Left lung (tissue), 14 donors: Measurements from ENCODE around the gene PDPN. TPM values are rescaled to one million over a fixed set of nuclear protein-coding genes. Genes with fewer than 3 reads are reported as not detected.

Experiments used
- ATAC-seq: fragments of 200-7000 bp; cut with Tn5 transposase; one replicate; pipeline ENCODE4 v1.9.1; 2020; ENCODE audit warnings: moderate library complexity
- DNase-seq, 4 donors: peaks; one replicate each; pipeline ENCODE4 v3.0.0-alpha.2; 2013 to 2020
- H3K27ac ChIP-seq, 2 donors: fragments of 200-600 bp; sonication (generic) in 1 of 2; one replicate each; pipeline versions ENCODE4 v1.5.0 to v1.8.0; 2020 to 2021
- H3K27me3 ChIP-seq, 2 donors: fragments of 200-600 bp; sonication (generic) in 1 of 2; one replicate each; pipeline versions ENCODE4 v1.5.0 to v1.8.0; 2020 to 2021
- H3K36me3 ChIP-seq, 2 donors: fragments of 200-600 bp; sonication (generic) in 1 of 2; one replicate each; pipeline versions ENCODE4 v1.5.0 to v1.8.0; 2020 to 2021
- H3K4me1 ChIP-seq, 2 donors: fragments of 200-600 bp; one replicate each; pipeline ENCODE4 v1.8.0; 2021
- H3K4me3 ChIP-seq, 2 donors: fragments of 200-600 bp; sonication (generic) in 1 of 2; one replicate each; pipeline versions ENCODE4 v1.5.0 to v1.8.0; 2020 to 2021; ENCODE audit warnings: mild to moderate bottlenecking in 1 of 2
- H3K9me3 ChIP-seq, 2 donors: fragments of 200-600 bp; sonication (generic) in 1 of 2; one replicate each; pipeline versions ENCODE4 v1.5.0 to v1.8.0; 2020 to 2021
- CTCF ChIP-seq, 2 donors: fragments of 200-600 bp; sonication (generic) in 1 of 2; IDR thresholded peaks; one replicate each; pipeline versions ENCODE4 v1.5.0 to v1.8.0; 2021; ENCODE audit warnings: antibody characterized with exemption in 2 of 2
- intact Hi-C, 2 donors: fragments of 100-400 bp; cut with DNase I; formaldehyde crosslinking; loops; one replicate each; pipeline versions ENCODE4 v1.11.2 to v1.14.2; 2022
- long read RNA-seq, 12 donors: library from polyadenylated mRNA in 2 of 12; unstranded in 2 of 12; transcript quantifications; one replicate each; pipeline ENCODE4 v2.0.0 and lab custom pipeline, GENCODE V29; 2019 to 2026
- polyA plus RNA-seq, 6 donors: library from polyadenylated mRNA; unstranded; fragments of 120-200 nt; gene quantifications; one replicate each; pipeline ENCODE4 v1.2.1, GENCODE V29; 2013; ENCODE audit not compliant: insufficient read length in 6 of 6
- total RNA-seq, 2 donors: library from RNA; stranded (reverse); fragmentation: NEBNext Ultra II Directional; extraction: Animal tissue kit (Norgen Biotek cat#: 25700); gene quantifications; one replicate each; pipeline ENCODE4 v1.2.1, GENCODE V29; 2021
- donor health status: DM: no; HTN: yes; CAD: no.
- donor health status: DM: no; HTN: no; CAD: no.

The PDPN gene
- total RNA-seq (10 to 100 TPM; 23.6 to 37.5 TPM), polyA plus RNA-seq (10 to 100 TPM; 37.5 to 57.6 (median 52.6) TPM)
- long read RNA-seq, donor 1, transcript PDPN-202 (6 exons, 2,801 nt) = major isoform, 21 of 42 reads
- long read RNA-seq, donor 1, transcript PDPN-201 (6 exons, 3,104 nt) = minor isoform, 19 of 42 reads
- long read RNA-seq, donor 1, partial matches to known transcripts = 0 of 42 reads
- long read RNA-seq, donor 1, other reads (novel, unspliced or antisense) = 0 of 42 reads
- long read RNA-seq, donor 2, transcript PDPN-201 (6 exons, 3,104 nt) = major isoform, 7 of 13 reads
- long read RNA-seq, donor 2, transcript PDPN-202 (6 exons, 2,801 nt) = minor isoform, 6 of 13 reads
- long read RNA-seq, donor 2, partial matches to known transcripts = 0 of 13 reads
- long read RNA-seq, donor 2, other reads (novel, unspliced or antisense) = 0 of 13 reads
- long read RNA-seq, donor 3, transcript PDPN-201 (6 exons, 3,104 nt) = major isoform, 10 of 15 reads
- long read RNA-seq, donor 3, transcript PDPN-202 (6 exons, 2,801 nt) = minor isoform, 5 of 15 reads
- long read RNA-seq, donor 3, partial matches to known transcripts = 0 of 15 reads
- long read RNA-seq, donor 3, other reads (novel, unspliced or antisense) = 0 of 15 reads
- long read RNA-seq, donor 4, transcript PDPN-201 (6 exons, 3,104 nt) = major isoform, 7 of 13 reads
- long read RNA-seq, donor 4, partial matches to known transcripts = 0 of 13 reads
- long read RNA-seq, donor 4, other reads (novel, unspliced or antisense) = 2 of 13 reads
- long read RNA-seq, donor 5, transcript PDPN-202 (6 exons, 2,801 nt) = minor isoform, 7 of 20 reads
- long read RNA-seq, donor 5, transcript PDPN-201 (6 exons, 3,104 nt) = major isoform, 8 of 20 reads
- long read RNA-seq, donor 5, transcript PDPN-209 (5 exons, 786 nt) = minor isoform, 5 of 20 reads
- long read RNA-seq, donor 5, partial matches to known transcripts = 0 of 20 reads
- long read RNA-seq, donor 5, other reads (novel, unspliced or antisense) = 0 of 20 reads
- long read RNA-seq, donor 6, transcript PDPN-201 (6 exons, 3,104 nt) = minor isoform, 7 of 15 reads
- long read RNA-seq, donor 6, transcript PDPN-202 (6 exons, 2,801 nt) = major isoform, 8 of 15 reads
- long read RNA-seq, donor 6, partial matches to known transcripts = 0 of 15 reads
- long read RNA-seq, donor 6, other reads (novel, unspliced or antisense) = 0 of 15 reads
- long read RNA-seq, donor 7, partial matches to known transcripts = 32 of 40 reads
- long read RNA-seq, donor 7, other reads (novel, unspliced or antisense) = 0 of 40 reads
- long read RNA-seq, donor 8, transcript PDPN-201 (6 exons, 3,104 nt) = major isoform, 6 of 10 reads
- long read RNA-seq, donor 8, partial matches to known transcripts = 0 of 10 reads
- long read RNA-seq, donor 8, other reads (novel, unspliced or antisense) = 0 of 10 reads
- long read RNA-seq, donor 9 = 0 reads
- long read RNA-seq, donor 10, transcript PDPN-201 (6 exons, 3,104 nt) = major isoform, 27 of 41 reads
- long read RNA-seq, donor 10, transcript PDPN-202 (6 exons, 2,801 nt) = minor isoform, 13 of 41 reads
- long read RNA-seq, donor 10, partial matches to known transcripts = 0 of 41 reads
- long read RNA-seq, donor 10, other reads (novel, unspliced or antisense) = 1 of 41 reads
- long read RNA-seq, donor 11, transcript PDPN-202 (6 exons, 2,801 nt) = major isoform, 8 of 15 reads
- long read RNA-seq, donor 11, transcript PDPN-201 (6 exons, 3,104 nt) = minor isoform, 6 of 15 reads
- long read RNA-seq, donor 11, partial matches to known transcripts = 0 of 15 reads
- long read RNA-seq, donor 11, other reads (novel, unspliced or antisense) = 0 of 15 reads
- long read RNA-seq, donor 12, transcript PDPN-201 (6 exons, 3,104 nt) = major isoform, 11 of 18 reads
- long read RNA-seq, donor 12, transcript PDPN-202 (6 exons, 2,801 nt) = minor isoform, 6 of 18 reads
- long read RNA-seq, donor 12, partial matches to known transcripts = 0 of 18 reads
- long read RNA-seq, donor 12, other reads (novel, unspliced or antisense) = 0 of 18 reads

DNA sequence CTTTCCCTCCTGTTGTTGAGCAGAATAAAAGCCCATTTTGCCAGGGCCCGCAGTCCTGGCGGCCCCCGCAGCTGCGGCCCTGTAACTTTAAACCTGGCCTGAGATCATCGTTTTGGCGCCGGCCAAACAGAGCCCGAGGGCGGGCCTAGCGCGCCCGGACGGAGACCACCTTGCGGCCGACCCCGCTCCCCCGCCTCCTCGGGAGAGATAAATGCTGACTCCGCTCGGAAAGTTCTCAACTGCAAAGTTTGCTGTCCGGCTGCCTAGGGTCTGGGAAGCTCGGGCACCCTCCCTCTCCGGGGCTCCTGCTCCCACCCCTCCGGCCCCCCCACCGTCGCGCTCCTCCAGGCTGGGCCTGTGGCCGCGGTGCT, at the start of gene PDPN:
Gene PDPN (plus strand): TSS at position 238 of the 371 bp plus-strand sequence. CDS start 202 bp downstream, outside the sequence.
- DNase-seq = peak in 3 of 4 donors; percentile 50 to 85 (median 59)
- ATAC-seq = peak; percentile 72
- TF ChIP-seq CTCF (IDR thresholded peaks at IDR 0.05) = no peak
- Histone ChIP-seq H3K27ac (peak within 1 kb of the TSS; percentile 55 to 69), H3K4me3 (peak within 1 kb of the TSS; percentile 34), H3K36me3 (no peaks in the 10 kb centered on the region), H3K4me1 (no peaks in the 10 kb centered on the region), H3K9me3 (no peaks in the 10 kb centered on the region), H3K27me3 (peaks cover 8 to 84% of the 10 kb centered on the region in 2 donors)
- intact Hi-C loops = no loop called here

GRCh38 chr1:13535227-13535626, 48.4 kb upstream of the PDPN start:
- TF ChIP-seq CTCF (IDR thresholded peaks at IDR 0.05) = no peak
- Histone ChIP-seq H3K9me3 (no peaks in the 10 kb centered on the region), H3K36me3 (no peaks in the 10 kb centered on the region), H3K27ac (no peak overlapping the region), H3K4me3 (no peak overlapping the region), H3K27me3 (no peaks in the 10 kb centered on the region), H3K4me1 (no peaks in the 10 kb centered on the region)
- ATAC-seq (no peak), DNase-seq (no peak)
- intact Hi-C loops = no loop called here

DNA sequence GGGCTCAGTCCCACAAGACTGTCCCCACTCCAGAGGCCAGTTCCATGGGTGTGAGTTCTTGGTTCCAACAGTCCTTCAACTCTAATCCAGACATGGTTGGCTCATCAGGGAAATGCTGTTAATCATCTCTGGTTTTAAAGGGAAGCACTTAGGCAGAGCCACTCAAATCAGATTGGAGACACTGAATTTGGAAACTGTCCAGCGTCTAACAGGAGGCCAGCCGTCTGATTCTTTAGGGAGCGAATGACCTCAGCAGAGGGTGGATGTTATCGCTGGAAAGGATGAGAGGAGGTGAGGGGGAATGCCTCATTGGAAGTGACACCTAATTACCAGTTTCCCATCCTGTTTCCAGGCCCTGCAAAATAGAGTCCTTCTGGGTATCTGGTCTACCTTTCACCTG, 47.1 kb upstream of the PDPN start:
- no peaks in the 10 kb centered on the region for H3K36me3 ChIP-seq
- no peak for ATAC-seq
- intact Hi-C loops = no loop called here
- H3K9me3 ChIP-seq = no peaks in the 10 kb centered on the region
- no peak overlapping the region for H3K27ac ChIP-seq
- no peak for DNase-seq
- no peak overlapping the region for H3K4me3 ChIP-seq
- no peaks in the 10 kb centered on the region for H3K4me1 ChIP-seq
- no peak for TF ChIP-seq CTCF (IDR thresholded peaks at IDR 0.05)
- H3K27me3 ChIP-seq = no peaks in the 10 kb centered on the region

- H3K36me3 ChIP-seq = no peaks in the 10 kb centered on the region
- no peaks in the 10 kb centered on the region for H3K4me1 ChIP-seq
- ATAC-seq (no peak), DNase-seq (no peak)
- no peaks in the 10 kb centered on the region for H3K27me3 ChIP-seq
- no peaks in the 10 kb centered on the region for H3K9me3 ChIP-seq
- intact Hi-C loops = no loop called here
- no peak overlapping the region for H3K27ac ChIP-seq
- H3K4me3 ChIP-seq = no peak overlapping the region
- TF ChIP-seq CTCF (IDR thresholded peaks at IDR 0.05) = no peak
Measured at GRCh38 chr1:13538832-13539231, 44.8 kb upstream of the PDPN start.
